ENCODE data around the gene MYO9A.

The MYO9A gene

GRCh38 chr15:72153269-72154000 lies 35.5 kb upstream of the MYO9A start:
- no peak for TF ChIP-seq GATA3 (IDR thresholded peaks at IDR 0.05; ENCODE audit: low read depth, low read length)
- no peak for TF ChIP-seq GATA2 (IDR thresholded peaks at IDR 0.05; ENCODE audit: low read depth, low read length)

- TF ChIP-seq GATA2 (IDR thresholded peaks at IDR 0.05; ENCODE audit: low read depth, low read length) (no peak), GATA3 (IDR thresholded peaks at IDR 0.05; ENCODE audit: low read depth, low read length) (no peak)
Observed at GRCh38 chr15:72147418-72147817, 29.5 kb upstream of the MYO9A start.

GRCh38 chr15:72146934-72147333 lies 29.0 kb upstream of the MYO9A start:
- TF ChIP-seq GATA2 (IDR thresholded peaks at IDR 0.05; ENCODE audit: low read depth, low read length) = no peak
- no peak for TF ChIP-seq GATA3 (IDR thresholded peaks at IDR 0.05; ENCODE audit: low read depth, low read length)

- no peak for TF ChIP-seq GATA3 (IDR thresholded peaks at IDR 0.05; ENCODE audit: low read depth, low read length)
- TF ChIP-seq GATA2 (IDR thresholded peaks at IDR 0.05; ENCODE audit: low read depth, low read length) = no peak
Observed at GRCh38 chr15:72146221-72146620, 28.3 kb upstream of the MYO9A start.

- TF ChIP-seq GATA3 (IDR thresholded peaks at IDR 0.05; ENCODE audit: low read depth, low read length) (no peak), GATA2 (IDR thresholded peaks at IDR 0.05; ENCODE audit: low read depth, low read length) (no peak)
Observed at GRCh38 chr15:72141171-72142084, 23.5 kb upstream of the MYO9A start.

- TF ChIP-seq GATA2 (IDR thresholded peaks at IDR 0.05; ENCODE audit: low read depth, low read length) = no peak
- TF ChIP-seq GATA3 (IDR thresholded peaks at IDR 0.05; ENCODE audit: low read depth, low read length) = no peak
Observed at GRCh38 chr15:72140088-72140487, 22.1 kb upstream of the MYO9A start.

GRCh38 chr15:72139667-72140066 lies 21.7 kb upstream of the MYO9A start:
- TF ChIP-seq GATA3 (IDR thresholded peaks at IDR 0.05; ENCODE audit: low read depth, low read length) (no peak), GATA2 (IDR thresholded peaks at IDR 0.05; ENCODE audit: low read depth, low read length) (no peak)

- TF ChIP-seq GATA2 (IDR thresholded peaks at IDR 0.05; ENCODE audit: low read depth, low read length) (no peak), GATA3 (IDR thresholded peaks at IDR 0.05; ENCODE audit: low read depth, low read length) (no peak)
Observed at GRCh38 chr15:72136170-72137051, 18.5 kb upstream of the MYO9A start.

- no peak for TF ChIP-seq GATA2 (IDR thresholded peaks at IDR 0.05; ENCODE audit: low read depth, low read length)
- no peak for TF ChIP-seq GATA3 (IDR thresholded peaks at IDR 0.05; ENCODE audit: low read depth, low read length)
Observed at GRCh38 chr15:72135719-72136118, 17.8 kb upstream of the MYO9A start.

- TF ChIP-seq GATA2 (IDR thresholded peaks at IDR 0.05; ENCODE audit: low read depth, low read length) = no peak
- TF ChIP-seq GATA3 (IDR thresholded peaks at IDR 0.05; ENCODE audit: low read depth, low read length) = no peak
Observed at GRCh38 chr15:72133211-72133610, 15.3 kb upstream of the MYO9A start.

GRCh38 chr15:72131922-72132321 lies 14.0 kb upstream of the MYO9A start:
- TF ChIP-seq GATA3 (IDR thresholded peaks at IDR 0.05; ENCODE audit: low read depth, low read length) (no peak), GATA2 (IDR thresholded peaks at IDR 0.05; ENCODE audit: low read depth, low read length) (no peak)

GRCh38 chr15:72130272-72130671 lies 12.3 kb upstream of the MYO9A start:
- no peak for TF ChIP-seq GATA3 (IDR thresholded peaks at IDR 0.05; ENCODE audit: low read depth, low read length)
- TF ChIP-seq GATA2 (IDR thresholded peaks at IDR 0.05; ENCODE audit: low read depth, low read length) = no peak

GRCh38 chr15:72128359-72128758 lies 10.4 kb upstream of the MYO9A start:
- no peak for TF ChIP-seq GATA2 (IDR thresholded peaks at IDR 0.05; ENCODE audit: low read depth, low read length)

All from SH-SY5Y (cell line).